HG02678 (cell line): ENCODE data around the gene RASSF4.

ENCODE experiments used
- ATAC-seq: cut with Tn5 transposase; IDR thresholded peaks from one replicate; pipeline ENCODE4 v1.9.1; 2021; ENCODE audit warnings: mild to moderate bottlenecking, moderate library complexity; ENCODE audit not compliant: unreplicated experiment

Gene RASSF4

GRCh38 chr10:44947371-44948152 lies 12.0 kb upstream of the RASSF4 start:
- peak; percentile 61 for ATAC-seq

DNA sequence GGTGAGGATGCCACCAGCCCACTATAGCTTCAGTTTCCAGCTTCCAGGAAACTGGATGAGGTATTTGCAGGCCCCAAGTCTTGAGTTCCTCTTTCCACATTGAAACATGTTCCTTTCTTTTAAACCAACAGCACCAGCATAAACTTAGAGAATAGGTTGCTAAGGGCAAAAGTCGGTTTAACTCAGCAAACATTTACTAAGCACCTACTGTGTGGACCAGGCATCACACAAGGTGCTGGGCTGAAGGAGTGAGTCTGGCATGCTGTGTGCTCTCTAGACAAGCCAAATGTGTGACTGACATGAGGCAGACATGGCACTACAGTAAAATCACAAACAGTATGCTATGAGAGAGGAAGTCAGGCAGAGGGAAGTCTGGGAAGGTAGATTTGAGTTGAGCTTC lies 11.0 kb upstream of the RASSF4 start:
- ATAC-seq, result no peak

- ATAC-seq, result no peak
Observed at GRCh38 chr10:44949127-44949802, 10.3 kb upstream of the RASSF4 start.

GRCh38 chr10:44949915-44950314 lies 9.7 kb upstream of the RASSF4 start:
- no peak for ATAC-seq

GRCh38 chr10:44950326-44951225 lies 9.0 kb upstream of the RASSF4 start:
- peak; percentile 41 for ATAC-seq

DNA sequence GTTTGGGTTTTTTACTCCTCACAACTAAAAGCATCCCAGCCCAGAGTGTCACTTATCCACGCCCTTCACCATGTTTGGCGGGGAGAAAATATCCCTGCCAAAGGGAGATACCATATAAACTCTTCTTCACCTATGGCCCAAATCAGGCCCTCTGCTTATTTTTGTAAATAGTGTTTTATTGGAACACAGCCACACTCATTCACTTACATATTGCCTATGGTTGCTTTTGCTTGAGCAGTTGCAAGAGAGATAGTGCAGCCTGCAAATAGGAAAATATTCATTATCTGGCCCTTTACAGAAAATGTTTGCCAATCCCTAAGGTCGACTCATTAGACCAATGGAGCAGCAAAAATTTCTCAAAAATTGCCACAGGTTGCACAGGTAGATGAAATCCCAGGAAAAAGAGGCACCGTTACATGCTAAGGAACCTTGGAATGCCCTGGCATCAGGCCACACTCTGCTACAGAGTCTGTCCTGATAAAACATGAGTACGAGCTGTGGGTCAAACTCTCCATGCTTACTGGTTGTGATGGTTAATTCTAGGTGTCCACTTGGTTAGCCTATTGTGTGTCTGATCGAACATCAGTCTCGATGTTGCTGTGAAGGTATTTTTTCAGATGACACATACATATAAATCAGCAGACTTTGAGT lies 7.9 kb upstream of the RASSF4 start:
- no peak for ATAC-seq

GRCh38 chr10:44952779-44953231 lies 6.8 kb upstream of the RASSF4 start:
- ATAC-seq, result no peak

DNA sequence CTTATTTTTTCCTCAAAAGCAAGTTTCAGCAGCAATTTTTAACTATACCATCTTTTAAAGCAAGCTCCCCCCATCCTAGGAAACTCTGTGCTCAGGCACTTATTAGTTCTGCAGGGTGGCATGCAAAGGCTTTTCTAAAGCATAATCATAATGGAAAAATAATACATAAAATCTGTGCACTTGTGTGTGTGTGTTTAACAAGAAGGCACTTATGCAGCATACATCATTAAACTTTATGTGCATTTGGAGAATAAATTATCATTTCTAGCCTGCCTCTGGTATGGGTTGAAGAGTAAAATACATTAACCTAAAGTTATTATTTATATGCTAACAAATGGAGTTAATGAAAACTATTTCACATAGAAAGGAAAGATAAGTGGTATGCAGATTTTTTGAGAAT lies 5.6 kb upstream of the RASSF4 start:
- no peak for ATAC-seq

GRCh38 chr10:44954962-44955361 lies 4.6 kb upstream of the RASSF4 start:
- no peak for ATAC-seq

DNA sequence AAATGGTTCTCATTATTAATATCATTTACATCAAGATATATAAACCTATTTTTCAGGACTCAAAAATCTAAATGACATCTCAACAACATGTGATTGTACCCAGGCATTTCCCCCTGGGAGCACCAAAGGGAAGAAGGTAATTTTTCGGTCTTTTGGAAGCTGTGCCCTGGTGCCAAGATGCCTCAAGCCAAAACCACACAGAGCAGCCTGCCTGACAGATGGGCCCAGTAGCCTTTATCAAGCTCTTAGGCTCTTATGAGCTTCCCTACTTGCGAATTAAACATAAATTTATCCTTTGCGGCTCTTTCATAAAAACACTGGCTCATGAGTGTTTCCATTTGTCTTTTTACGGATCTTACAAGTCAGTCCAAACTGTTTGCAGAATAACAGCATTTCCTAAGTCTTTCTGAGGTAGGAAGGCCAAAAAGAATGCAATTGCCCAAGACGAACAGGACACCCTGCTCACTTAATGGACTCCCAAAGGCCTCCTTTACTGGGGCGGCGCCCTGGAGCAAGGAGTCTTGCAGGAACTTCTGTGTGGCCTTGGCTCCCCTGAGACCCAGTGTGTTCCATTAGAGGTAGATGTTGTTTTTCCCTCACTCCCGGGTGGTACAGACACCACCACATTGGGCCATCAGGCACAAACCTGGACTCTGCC lies 4.1 kb upstream of the RASSF4 start:
- ATAC-seq, result no peak

DNA sequence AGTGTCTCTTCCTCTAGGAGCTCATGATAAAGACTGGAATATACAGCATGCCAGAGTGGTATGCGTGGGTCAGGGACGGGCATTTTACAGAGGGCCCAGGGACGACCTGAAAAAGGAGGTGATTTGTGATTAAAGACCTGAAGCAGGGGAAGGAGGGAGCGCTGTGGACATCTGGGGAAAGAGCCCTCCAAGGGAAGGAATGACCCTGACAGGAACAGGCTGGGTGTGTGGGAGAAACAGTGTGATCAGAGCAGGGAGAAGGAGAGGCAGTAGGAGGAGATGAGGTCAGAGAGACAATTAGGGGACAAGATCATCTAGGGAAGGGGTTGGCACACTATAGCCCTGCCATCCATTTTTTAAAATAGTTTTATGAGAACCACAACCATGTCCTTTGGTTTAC lies 3.4 kb upstream of the RASSF4 start:
- ATAC-seq, result no peak

GRCh38 chr10:44956717-44957706 lies 2.6 kb upstream of the RASSF4 start:
- no peak for ATAC-seq

DNA sequence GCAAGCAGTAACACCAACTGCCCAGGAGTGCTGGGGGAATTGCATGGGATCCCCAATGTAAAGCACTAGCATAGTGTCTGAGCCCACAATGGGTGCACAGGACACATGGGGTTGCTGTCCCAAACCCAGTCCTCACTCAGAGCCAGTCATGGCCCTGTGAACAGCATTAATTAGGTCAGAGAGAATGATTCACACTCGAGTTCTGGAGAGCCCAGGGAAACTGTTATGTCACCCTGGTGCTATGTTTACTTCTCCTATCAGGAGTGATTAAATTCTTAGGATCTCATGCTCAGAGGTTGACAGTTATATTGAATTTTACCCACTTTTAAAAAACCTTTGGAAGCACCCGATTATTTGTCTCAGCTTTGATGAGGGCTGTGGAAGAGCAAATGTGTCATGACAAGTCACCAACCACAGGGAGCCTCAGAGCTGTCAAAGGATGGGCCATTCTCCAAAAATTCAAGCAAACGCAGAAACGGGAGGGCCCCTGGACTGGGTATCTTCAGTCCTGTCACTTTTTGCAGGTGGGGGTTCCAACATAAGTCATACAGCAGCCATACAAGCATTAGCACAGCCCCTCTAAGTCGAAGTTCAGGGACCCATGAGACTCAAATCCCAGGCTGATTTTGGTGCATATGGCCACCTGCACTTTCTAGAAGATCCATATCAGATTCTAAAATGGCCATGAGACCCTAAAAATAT lies 1.3 kb upstream of the RASSF4 start:
- ATAC-seq, result no peak

GRCh38 chr10:44958898-44959246 lies 730 bp upstream of the RASSF4 start:
- no peak for ATAC-seq

DNA sequence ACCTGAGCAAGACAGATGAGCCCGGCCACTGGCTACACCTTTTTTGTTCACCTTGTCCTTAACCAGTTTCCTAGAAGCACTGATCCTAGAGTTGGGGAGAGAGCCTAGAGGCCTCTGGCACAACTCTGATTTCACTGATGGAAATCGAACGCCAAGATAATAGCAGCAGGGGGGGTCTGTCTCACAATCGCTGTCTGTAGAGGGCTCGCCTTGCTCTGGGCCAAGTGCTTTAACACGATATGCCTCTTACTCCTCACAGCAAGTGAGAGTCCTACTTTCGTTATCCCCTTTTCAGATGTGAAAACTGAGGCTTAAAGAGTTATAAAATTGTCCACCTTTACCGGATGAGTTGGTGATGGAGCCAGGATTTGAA lies 472 bp downstream of the RASSF4 start:
- ATAC-seq, result no peak

- no peak for ATAC-seq
Observed at GRCh38 chr10:44960482-44961229, 1.1 kb downstream of the RASSF4 start.

GRCh38 chr10:44961230-44961571 lies 1.6 kb downstream of the RASSF4 start:
- ATAC-seq, result no peak
